Right lobe of liver (tissue), 6 donors: Measurements from ENCODE around the gene EHBP1L1. TPM values are rescaled to one million over a fixed set of nuclear protein-coding genes. Genes with fewer than 3 reads are reported as not detected.
A peak's percentile ranks its signal among the peaks of the same experiment; 100 is the strongest.

Experiments used
- ATAC-seq, 4 donors: fragments of 200-7000 bp; cut with Tn5 transposase; one replicate each; pipeline ENCODE4 v1.9.1; 2020; ENCODE audit warnings: mild to moderate bottlenecking in 4 of 4, moderate library complexity in 4 of 4
- DNase-seq, 3 donors: peaks; one replicate each; pipeline ENCODE4 v3.0.0-alpha.2; 2020
- H3K27ac ChIP-seq, 3 donors: fragments of 200-600 bp; one replicate each; pipeline ENCODE4 v1.8.0; 2022
- H3K27me3 ChIP-seq, 2 donors: fragments of 200-600 bp; one replicate each; pipeline ENCODE4 v1.8.0; 2022
- H3K36me3 ChIP-seq, 4 donors: fragments of 200-600 bp; sonication (generic) in 1 of 4; one replicate each; pipeline versions ENCODE4 v1.5.1 to v1.8.0; 2017 to 2022; ENCODE audit warnings: control low read depth in 1 of 4
- H3K4me1 ChIP-seq, 4 donors: fragments of 200-600 bp; sonication (generic) in 1 of 4; one replicate each; pipeline versions ENCODE4 v1.5.1 to v1.8.0; 2017 to 2022; ENCODE audit warnings: control low read depth in 1 of 4
- H3K4me3 ChIP-seq, 3 donors: fragments of 200-600 bp; one replicate each; pipeline ENCODE4 v1.8.0; 2022
- H3K9me3 ChIP-seq, 4 donors: fragments of 200-600 bp; sonication (generic) in 1 of 4; one replicate each; pipeline versions ENCODE4 v1.5.1 to v1.8.0; 2017 to 2022; ENCODE audit warnings: control low read depth in 1 of 4
- POLR2A ChIP-seq: fragments of 450-650 bp; IDR thresholded peaks from one replicate; pipeline ENCODE4 v1.6.1; 2017; ENCODE audit warnings: antibody characterized with exemption, mild to moderate bottlenecking
- WGBS: methylation state at CpG from one replicate; pipeline ENCODE4 v1.1.6; 2018; ENCODE audit warnings: low coverage, low lambda C conversion rate; ENCODE audit not compliant: insufficient coverage; ENCODE audit errors: missing lambda C conversion rate; 5-methylcytosine and 5-hydroxymethylcytosine counted together
- intact Hi-C, 2 donors: fragments of 100-400 bp; cut with DNase I; formaldehyde crosslinking; loops; one replicate each; pipeline versions ENCODE4 v1.11.2 to v1.14.1; 2022
- total RNA-seq, 6 experiments: library from RNA; depleted of rRNA in 2 of 6; stranded (reverse); fragments of >200 nt in 2 of 6; fragmentation: NEBNext Ultra II Directional in 3 of 6; extraction: Animal tissue kit (Norgen Biotek cat#: 25700) in 3 of 6; gene quantifications; one replicate each; pipeline versions ENCODE4 v1.1.0 to v1.2.4, GENCODE V29; 2016 to 2023
- TF ChIP-seq, protein P1 (sequence below), 4 donors: fragments of 200-600 bp in 3 of 4; fragments of 450-650 bp in 1 of 4; IDR thresholded peaks; one replicate each; pipeline versions ENCODE4 v1.5.1 to v1.8.0; 2016 to 2022; ENCODE audit warnings: antibody characterized with exemption in 4 of 4, mild to moderate bottlenecking in 2 of 4
- donor health status: DM: no; HTN: yes; CAD: no.
- donor health status: DM: no; HTN: no; CAD: no.
- donor health status: DM: no; HTN: no; CAD: no.
- donor health status: DM: no; HTN: yes; CAD: no.
- donor health status: DM: no; HTN: yes; CAD: no.

The EHBP1L1 gene
- total RNA-seq, 6 experiments from 2014 or later = 10.0 to 29.9 (median 13.7) TPM

DNA sequence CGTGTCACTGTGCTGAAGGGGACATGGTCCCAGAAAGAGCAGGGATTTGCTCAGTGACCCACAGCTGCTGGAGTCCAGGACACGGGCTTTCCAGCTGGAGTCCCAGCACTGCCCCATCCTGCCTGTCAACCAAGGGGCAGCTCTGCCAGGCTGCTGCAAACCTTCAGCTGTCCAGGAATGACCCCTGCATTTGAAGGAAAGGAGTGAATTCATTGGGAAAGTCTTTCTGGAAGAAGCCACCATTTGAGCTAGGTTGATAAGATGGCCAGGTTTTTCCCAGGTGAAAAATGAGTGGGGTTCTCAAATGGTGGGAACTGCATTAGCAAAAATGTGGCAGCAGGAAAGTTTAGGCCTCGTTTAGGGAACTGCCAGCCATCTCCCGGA is 10.4 kb downstream of the EHBP1L1 start:
- Histone ChIP-seq H3K27ac (no peak overlapping the region), H3K27me3 (no peaks in the 10 kb centered on the region), H3K36me3 (no peaks in the 10 kb centered on the region), H3K9me3 (no peaks in the 10 kb centered on the region), H3K4me3 (no peak overlapping the region), H3K4me1 (no peaks in the 10 kb centered on the region)
- ATAC-seq = no peak
- 60% methylated on average over 2 of the region's 4 CpGs for WGBS
- TF ChIP-seq, protein P1, sequence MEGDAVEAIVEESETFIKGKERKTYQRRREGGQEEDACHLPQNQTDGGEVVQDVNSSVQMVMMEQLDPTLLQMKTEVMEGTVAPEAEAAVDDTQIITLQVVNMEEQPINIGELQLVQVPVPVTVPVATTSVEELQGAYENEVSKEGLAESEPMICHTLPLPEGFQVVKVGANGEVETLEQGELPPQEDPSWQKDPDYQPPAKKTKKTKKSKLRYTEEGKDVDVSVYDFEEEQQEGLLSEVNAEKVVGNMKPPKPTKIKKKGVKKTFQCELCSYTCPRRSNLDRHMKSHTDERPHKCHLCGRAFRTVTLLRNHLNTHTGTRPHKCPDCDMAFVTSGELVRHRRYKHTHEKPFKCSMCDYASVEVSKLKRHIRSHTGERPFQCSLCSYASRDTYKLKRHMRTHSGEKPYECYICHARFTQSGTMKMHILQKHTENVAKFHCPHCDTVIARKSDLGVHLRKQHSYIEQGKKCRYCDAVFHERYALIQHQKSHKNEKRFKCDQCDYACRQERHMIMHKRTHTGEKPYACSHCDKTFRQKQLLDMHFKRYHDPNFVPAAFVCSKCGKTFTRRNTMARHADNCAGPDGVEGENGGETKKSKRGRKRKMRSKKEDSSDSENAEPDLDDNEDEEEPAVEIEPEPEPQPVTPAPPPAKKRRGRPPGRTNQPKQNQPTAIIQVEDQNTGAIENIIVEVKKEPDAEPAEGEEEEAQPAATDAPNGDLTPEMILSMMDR (IDR thresholded peaks at IDR 0.05) = no peak
- no peak for TF ChIP-seq POLR2A
- no peak for DNase-seq
- intact Hi-C loops = no loop called here

GRCh38 chr11:65586676-65587075 is 10.8 kb downstream of the EHBP1L1 start:
- WGBS = no CpG with 5 or more reads among the region's 2 CpGs
- intact Hi-C loops = no loop called here
- no peak for TF ChIP-seq POLR2A
- TF ChIP-seq, protein P1 (IDR thresholded peaks at IDR 0.05) = no peak
- no peak overlapping the region for H3K27ac ChIP-seq
- no peak overlapping the region for H3K4me3 ChIP-seq
- DNase-seq (no peak), ATAC-seq (no peak)
- H3K36me3 ChIP-seq = no peaks in the 10 kb centered on the region
- H3K9me3 ChIP-seq = no peaks in the 10 kb centered on the region
- H3K27me3 ChIP-seq = no peaks in the 10 kb centered on the region
- no peaks in the 10 kb centered on the region for H3K4me1 ChIP-seq

DNA sequence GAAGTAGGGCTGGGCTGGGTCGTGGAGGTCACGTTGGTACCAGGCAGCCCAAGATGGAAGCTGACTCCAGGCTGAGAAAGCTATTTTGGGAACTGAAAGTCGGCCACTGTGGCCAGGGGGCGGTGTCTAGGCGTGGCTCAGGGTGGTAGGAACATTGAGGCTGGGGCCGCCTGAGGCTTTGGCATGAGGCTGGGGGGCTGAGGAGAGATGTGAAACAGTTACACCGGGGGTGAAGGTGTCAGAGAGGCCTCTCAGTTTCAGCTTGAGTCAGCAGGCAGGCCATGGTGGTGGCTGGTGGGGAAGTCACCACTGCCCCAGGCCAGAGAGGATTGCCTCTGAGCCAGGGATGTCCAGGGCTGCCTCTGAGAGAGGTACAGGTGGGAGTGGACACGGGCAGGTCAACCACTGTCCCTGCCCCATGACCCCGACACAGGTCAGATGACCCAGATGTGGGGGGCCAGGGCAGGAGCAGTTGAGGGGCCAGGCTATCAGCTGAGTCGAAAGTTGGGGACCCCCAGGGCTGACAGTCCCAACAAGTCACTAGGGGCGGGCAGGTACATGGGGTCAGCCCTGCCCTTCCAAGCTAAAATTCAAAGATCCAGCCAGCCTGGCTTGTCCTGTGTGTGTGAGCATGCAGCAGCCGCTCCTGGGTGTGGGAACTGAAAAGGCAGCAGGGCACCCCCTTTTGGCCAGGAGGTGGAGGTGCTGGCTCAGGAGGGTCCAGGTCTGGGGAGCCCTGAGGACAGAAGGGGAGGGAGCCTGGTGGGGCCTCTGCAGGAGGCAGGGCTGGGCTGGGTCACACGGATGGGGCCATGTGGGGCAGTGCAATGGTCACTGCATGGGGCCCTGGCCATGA is 12.6 kb downstream of the EHBP1L1 start:
- ATAC-seq (peak; percentile 51 to 70 (median 66)), DNase-seq (peak; percentile 61 to 72 (median 63))
- 45% methylated on average over 8 of the region's 13 CpGs for WGBS
- H3K27me3 ChIP-seq = no peaks in the 10 kb centered on the region
- TF ChIP-seq, protein P1 (IDR thresholded peaks at IDR 0.05) = peak; percentile 45 to 58 (median 53)
- no peak for TF ChIP-seq POLR2A
- H3K4me1 ChIP-seq = no peaks in the 10 kb centered on the region
- H3K4me3 ChIP-seq = no peak overlapping the region
- intact Hi-C loops = no loop called here
- H3K36me3 ChIP-seq = no peaks in the 10 kb centered on the region
- H3K27ac ChIP-seq = peak overlapping the region in 1 of 3 donors; percentile 16
- H3K9me3 ChIP-seq = no peaks in the 10 kb centered on the region

DNA sequence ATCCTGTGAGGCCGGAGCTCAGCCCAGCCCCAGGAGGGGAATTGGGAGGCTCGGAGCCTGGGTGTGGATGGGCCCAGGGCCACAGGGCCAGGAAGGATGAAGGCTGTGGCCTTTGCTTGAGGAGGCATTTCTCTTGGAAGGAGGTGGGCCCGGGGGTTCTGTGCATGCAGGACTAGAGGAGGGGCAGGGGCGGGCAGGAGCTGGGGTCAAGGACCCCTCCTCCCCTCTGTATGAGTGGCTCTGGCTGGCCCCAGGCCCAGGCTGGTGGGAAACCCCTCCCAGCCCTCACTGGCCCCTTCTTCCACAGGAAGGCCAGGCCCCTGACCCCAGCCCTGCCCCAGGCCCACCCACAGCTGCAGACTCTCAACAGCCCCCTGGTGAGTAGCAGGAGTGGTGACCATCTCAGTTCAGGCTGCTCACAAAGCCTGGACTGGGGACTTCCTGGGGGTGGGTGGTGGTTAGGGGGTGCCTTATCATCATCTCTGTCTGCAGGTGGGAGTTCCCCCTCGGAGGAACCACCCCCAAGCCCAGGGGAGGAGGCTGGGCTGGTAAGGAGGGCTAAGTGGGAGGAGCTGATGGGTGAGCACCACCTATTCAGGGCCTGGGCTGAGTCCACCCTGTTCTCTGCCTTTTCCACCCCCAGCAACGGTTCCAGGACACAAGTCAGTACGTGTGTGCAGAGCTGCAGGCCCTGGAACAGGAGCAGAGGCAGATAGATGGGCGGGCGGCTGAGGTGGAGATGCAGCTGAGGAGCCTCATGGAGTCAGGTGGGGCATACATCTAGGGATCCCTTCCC is 13.8 kb downstream of the EHBP1L1 start:
- Histone ChIP-seq H3K27ac (no peak overlapping the region), H3K27me3 (no peaks in the 10 kb centered on the region), H3K9me3 (no peaks in the 10 kb centered on the region), H3K4me3 (no peak overlapping the region), H3K36me3 (no peaks in the 10 kb centered on the region), H3K4me1 (no peaks in the 10 kb centered on the region)
- WGBS = 49% methylated on average over 4 of the region's 9 CpGs
- ATAC-seq (no peak), DNase-seq (peak in 1 of 3 donors; percentile 48)
- no peak for TF ChIP-seq POLR2A
- TF ChIP-seq, protein P1 (IDR thresholded peaks at IDR 0.05) = no peak
- intact Hi-C loops = no loop called here
